Measurements from ENCODE around the gene PFDN4. TPM values are rescaled to one million over a fixed set of nuclear protein-coding genes. Genes with fewer than 3 reads are reported as not detected.

PFDN4 gene
- total and polyA plus RNA-seq, 3 experiments from 2014 or later: 37.1 to 42.5 (median 41.3) TPM

- no peak overlapping the region for H3K4me3 Mint-ChIP-seq
- H3K9me3 Mint-ChIP-seq: no peaks in the 10 kb centered on the region
- no peaks in the 10 kb centered on the region for H3K36me3 Mint-ChIP-seq
- Histone ChIP-seq H3K36me3 (ENCODE audit: insufficient read depth, low read length) (no peaks in the 10 kb centered on the region), H3K9me3 (ENCODE audit: low read length) (no peaks in the 10 kb centered on the region), H3K27ac (ENCODE audit: low read depth, low read length) (no peak overlapping the region), H3K4me1 (ENCODE audit: insufficient read depth, low read length) (no peaks in the 10 kb centered on the region), H3K27me3 (ENCODE audit: insufficient read depth, low read length, poor library complexity, severe bottlenecking) (peaks cover 4% of the 10 kb centered on the region), H3K4me3 (ENCODE audit: low read length) (no peak overlapping the region)
- no peak for DNase-seq
- CTCF ChIA-PET: interaction anchor here (2.2 to 2.5 kb wide), 5 partner anchors 13 to 985 kb away, joined by 5 to 23 read pairs (median 11); no protein-coding TSS in a partner anchor
- peaks cover 4 to 9% of the 10 kb centered on the region in 2 donors for H3K27me3 Mint-ChIP-seq
- H3K27ac Mint-ChIP-seq: no peak overlapping the region
- no peaks in the 10 kb centered on the region for H3K4me1 Mint-ChIP-seq
- POLR2A ChIA-PET: no interaction called here
Measured at GRCh38 chr20:54201268-54201846, 6.5 kb upstream of the PFDN4 start.

GRCh38 chr20:54203281-54203680, 4.6 kb upstream of the PFDN4 start:
- POLR2A ChIA-PET: no interaction called here
- no peaks in the 10 kb centered on the region for H3K9me3 Mint-ChIP-seq
- H3K4me1 ChIP-seq (ENCODE audit: insufficient read depth, low read length): no peaks in the 10 kb centered on the region

DNA sequence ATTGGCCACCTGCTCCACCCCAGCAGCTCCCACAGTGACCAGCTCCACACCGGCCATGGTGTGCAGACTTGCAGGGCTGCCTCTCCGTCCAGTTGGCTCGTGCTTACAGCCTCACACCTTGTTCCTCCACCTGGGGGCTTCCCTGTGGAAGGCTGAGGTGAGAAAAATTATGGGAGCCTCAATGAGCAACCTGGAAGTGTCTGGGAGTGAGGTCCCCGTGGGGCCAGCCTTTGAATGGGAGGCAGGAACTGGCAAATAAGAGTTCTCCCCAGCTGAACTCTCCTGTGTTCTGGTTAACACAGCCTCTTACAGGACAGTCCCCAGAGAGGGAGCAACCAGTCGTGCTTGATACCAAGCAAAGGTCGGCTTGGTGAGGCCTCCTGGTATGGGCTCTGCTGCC, 3.8 kb upstream of the PFDN4 start:
- Mint-ChIP-seq H3K4me3 (no peak overlapping the region), H3K27ac (no peak overlapping the region)

More at GRCh38 chr20:54203281-54203680, 4.6 kb upstream of the PFDN4 start:
- Mint-ChIP-seq H3K4me1 (peaks cover 0 to 4% (median 0%) of the 10 kb centered on the region in 3 donors), H3K27me3 (peaks cover 4 to 9% of the 10 kb centered on the region in 2 donors), H3K27ac (no peak overlapping the region), H3K36me3 (peaks cover 0 to 2% (median 0%) of the 10 kb centered on the region in 3 donors), H3K4me3 (no peak overlapping the region)
- Histone ChIP-seq H3K4me3 (ENCODE audit: low read length) (no peak overlapping the region), H3K27ac (ENCODE audit: low read depth, low read length) (no peak overlapping the region), H3K9me3 (ENCODE audit: low read length) (no peaks in the 10 kb centered on the region), H3K36me3 (ENCODE audit: insufficient read depth, low read length) (no peaks in the 10 kb centered on the region), H3K27me3 (ENCODE audit: insufficient read depth, low read length, poor library complexity, severe bottlenecking) (peaks cover 4% of the 10 kb centered on the region)
- CTCF ChIA-PET: no interaction called here
- DNase-seq: no peak

DNA sequence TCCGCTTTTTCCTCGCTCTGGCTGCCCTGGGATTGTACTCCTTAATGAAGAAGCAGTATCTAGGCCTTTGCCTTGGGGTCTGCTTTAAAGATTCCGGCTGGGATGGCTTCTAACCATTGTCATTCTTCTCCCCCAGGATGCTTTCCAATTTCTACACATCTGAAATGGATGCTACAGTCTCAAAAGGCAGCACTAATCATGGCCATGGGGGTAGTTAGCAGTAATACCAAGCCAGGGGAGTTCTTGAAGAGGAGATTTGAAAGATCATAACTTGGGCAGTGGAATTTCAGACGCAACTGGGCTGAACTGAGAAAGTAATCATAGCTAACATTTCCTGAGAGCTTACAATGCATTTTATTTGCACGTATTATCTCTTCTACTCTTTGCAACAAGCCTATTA, 3.4 kb upstream of the PFDN4 start:
- Mint-ChIP-seq H3K9me3 (no peaks in the 10 kb centered on the region), H3K36me3 (peaks cover 0 to 2% (median 0%) of the 10 kb centered on the region in 3 donors), H3K27me3 (peaks cover 4 to 9% of the 10 kb centered on the region in 2 donors), H3K4me3 (no peak overlapping the region), H3K4me1 (peaks cover 7 to 15% (median 10%) of the 10 kb centered on the region in 3 donors), H3K27ac (no peak overlapping the region)
- Histone ChIP-seq H3K4me3 (ENCODE audit: low read length) (no peak overlapping the region), H3K27me3 (ENCODE audit: insufficient read depth, low read length, poor library complexity, severe bottlenecking) (peaks cover 4% of the 10 kb centered on the region), H3K9me3 (ENCODE audit: low read length) (no peaks in the 10 kb centered on the region), H3K36me3 (ENCODE audit: insufficient read depth, low read length) (no peaks in the 10 kb centered on the region), H3K4me1 (ENCODE audit: insufficient read depth, low read length) (peaks cover 11% of the 10 kb centered on the region), H3K27ac (ENCODE audit: low read depth, low read length) (no peak overlapping the region)
- no peak for DNase-seq
- POLR2A ChIA-PET: no interaction called here
- CTCF ChIA-PET: no interaction called here

More for the DNA sequence above, 3.8 kb upstream of the PFDN4 start:
- ChIA-PET POLR2A (no interaction called here), CTCF (no interaction called here)
- H3K27ac ChIP-seq (ENCODE audit: low read depth, low read length): no peak overlapping the region
- no peaks in the 10 kb centered on the region for H3K9me3 ChIP-seq (ENCODE audit: low read length)
- peaks cover 7% of the 10 kb centered on the region for H3K4me1 ChIP-seq (ENCODE audit: insufficient read depth, low read length)
- no peaks in the 10 kb centered on the region for H3K9me3 Mint-ChIP-seq
- H3K27me3 ChIP-seq (ENCODE audit: insufficient read depth, low read length, poor library complexity, severe bottlenecking): peaks cover 4% of the 10 kb centered on the region
- no peak overlapping the region for H3K4me3 ChIP-seq (ENCODE audit: low read length)
- peaks cover 4 to 11% (median 5%) of the 10 kb centered on the region in 3 donors for H3K4me1 Mint-ChIP-seq
- peaks cover 4 to 9% of the 10 kb centered on the region in 2 donors for H3K27me3 Mint-ChIP-seq
- no peaks in the 10 kb centered on the region for H3K36me3 ChIP-seq (ENCODE audit: insufficient read depth, low read length)
- H3K36me3 Mint-ChIP-seq: peaks cover 0 to 2% (median 0%) of the 10 kb centered on the region in 3 donors
- no peak for DNase-seq

- H3K4me1 ChIP-seq (ENCODE audit: insufficient read depth, low read length): peaks cover 21% of the 10 kb centered on the region
- DNase-seq: no peak
- H3K27ac ChIP-seq (ENCODE audit: low read depth, low read length): no peak overlapping the region
- ChIA-PET CTCF (no interaction called here), POLR2A (no interaction called here)
- Mint-ChIP-seq H3K36me3 (peaks cover 0 to 3% (median 0%) of the 10 kb centered on the region in 3 donors), H3K27me3 (peaks cover 4 to 9% of the 10 kb centered on the region in 2 donors), H3K4me1 (peaks cover 17 to 25% (median 19%) of the 10 kb centered on the region in 3 donors), H3K27ac (peak overlapping the region in 3 of 8 donors; percentile 27 to 63 (median 56)), H3K4me3 (peak overlapping the region in 2 of 7 donors; percentile 7 to 70), H3K9me3 (no peaks in the 10 kb centered on the region)
- no peaks in the 10 kb centered on the region for H3K9me3 ChIP-seq (ENCODE audit: low read length)
- H3K36me3 ChIP-seq (ENCODE audit: insufficient read depth, low read length): no peaks in the 10 kb centered on the region
- H3K4me3 ChIP-seq (ENCODE audit: low read length): no peak overlapping the region
- peaks cover under 1% of the 10 kb centered on the region for H3K27me3 ChIP-seq (ENCODE audit: insufficient read depth, low read length, poor library complexity, severe bottlenecking)
Measured at GRCh38 chr20:54205450-54205849, 2.4 kb upstream of the PFDN4 start.

DNA sequence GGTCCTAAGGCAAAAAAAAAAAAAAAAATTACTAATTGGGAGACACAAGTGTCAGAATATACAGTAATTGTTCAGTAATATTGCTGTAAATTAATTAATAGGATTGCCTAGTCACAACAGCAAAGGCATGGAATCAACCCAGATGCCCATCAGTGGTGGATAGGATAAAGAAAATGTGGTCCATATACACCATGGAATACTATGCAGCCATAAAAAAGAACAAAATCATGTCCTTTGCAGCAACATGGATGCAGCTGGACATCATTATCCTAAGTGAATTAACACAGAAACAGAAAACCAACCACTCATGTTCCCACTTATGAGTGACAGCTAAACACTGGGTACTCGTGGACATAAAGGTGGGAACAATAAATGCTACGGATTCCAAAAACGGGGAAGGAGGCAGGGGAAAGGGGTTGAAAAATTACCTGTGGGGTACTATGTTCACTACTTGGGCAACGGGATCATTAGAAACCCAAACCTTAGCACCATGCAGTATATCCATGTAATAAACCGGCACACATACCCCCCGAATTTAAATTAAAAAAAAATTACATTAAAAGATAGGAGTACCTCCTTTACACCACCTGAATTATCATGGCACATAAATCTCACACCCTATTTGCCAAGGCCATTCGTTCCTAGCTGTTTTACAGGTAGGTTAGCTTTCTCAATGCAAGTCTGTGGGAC, 689 bp upstream of the PFDN4 start:
- H3K4me3 ChIP-seq (ENCODE audit: low read length): peak overlapping the region; percentile 91
- H3K4me3 Mint-ChIP-seq: peak overlapping the region; percentile 96 to 100 (median 98)
- no peaks in the 10 kb centered on the region for H3K9me3 Mint-ChIP-seq
- H3K4me1 ChIP-seq (ENCODE audit: insufficient read depth, low read length): peaks cover 24% of the 10 kb centered on the region
- CTCF ChIA-PET: interaction anchor here (1.4 to 5.1 kb wide), 3 partner anchors 7 to 1797 kb away, joined by 4 to 25 read pairs (median 5); no protein-coding TSS in a partner anchor
- DNase-seq: peak in 1 of 5 donors; percentile 1
- H3K27ac ChIP-seq (ENCODE audit: low read depth, low read length): peak overlapping the region; percentile 99
- no peaks in the 10 kb centered on the region for H3K27me3 ChIP-seq (ENCODE audit: insufficient read depth, low read length, poor library complexity, severe bottlenecking)
- no peaks in the 10 kb centered on the region for H3K9me3 ChIP-seq (ENCODE audit: low read length)
- no peaks in the 10 kb centered on the region for H3K36me3 ChIP-seq (ENCODE audit: insufficient read depth, low read length)
- H3K4me1 Mint-ChIP-seq: peaks cover 25 to 39% (median 34%) of the 10 kb centered on the region in 3 donors
- H3K36me3 Mint-ChIP-seq: peaks cover 0 to 13% (median 0%) of the 10 kb centered on the region in 3 donors
- POLR2A ChIA-PET: no interaction called here
- peak overlapping the region; percentile 100 for H3K27ac Mint-ChIP-seq
- peaks cover 5 to 6% of the 10 kb centered on the region in 2 donors for H3K27me3 Mint-ChIP-seq

- peak overlapping the region; percentile 99 for H3K27ac ChIP-seq (ENCODE audit: low read depth, low read length)
- no peaks in the 10 kb centered on the region for H3K9me3 Mint-ChIP-seq
- peaks cover 29 to 51% (median 43%) of the 10 kb centered on the region in 3 donors for H3K4me1 Mint-ChIP-seq
- peak overlapping the region; percentile 91 for H3K4me3 ChIP-seq (ENCODE audit: low read length)
- no peaks in the 10 kb centered on the region for H3K36me3 ChIP-seq (ENCODE audit: insufficient read depth, low read length)
- no peak for DNase-seq
- H3K4me1 ChIP-seq (ENCODE audit: insufficient read depth, low read length): peaks cover 24% of the 10 kb centered on the region
- no peaks in the 10 kb centered on the region for H3K27me3 ChIP-seq (ENCODE audit: insufficient read depth, low read length, poor library complexity, severe bottlenecking)
- ChIA-PET CTCF (interaction anchor here (0.7 to 5.1 kb wide), 5 partner anchors 9 to 1799 kb away, joined by 3 to 25 read pairs (median 5); no protein-coding TSS in a partner anchor), POLR2A (no interaction called here)
- H3K27me3 Mint-ChIP-seq: peaks cover 5 to 6% of the 10 kb centered on the region in 2 donors
- H3K36me3 Mint-ChIP-seq: peaks cover 0 to 18% (median 0%) of the 10 kb centered on the region in 3 donors
- peak overlapping the region; percentile 76 to 100 (median 86) for H3K4me3 Mint-ChIP-seq
- no peaks in the 10 kb centered on the region for H3K9me3 ChIP-seq (ENCODE audit: low read length)
- peak overlapping the region; percentile 48 to 93 (median 68) for H3K27ac Mint-ChIP-seq
Measured at GRCh38 chr20:54208548-54209176, 775 bp downstream of the PFDN4 start.

All from CD8-positive, alpha-beta memory T cell (primary cell).